Measurements from ENCODE around the gene RFXAP. TPM values are rescaled to one million over a fixed set of nuclear protein-coding genes. Genes with fewer than 3 reads are reported as not detected.
"Not testable (repeated sequence)": the region's sequence is repeated elsewhere in the genome, so short reads cannot be mapped to it uniquely, and the experiment has no call there.

The RFXAP gene
- total RNA-seq (2014; rRNA removed; shearing (Covaris generic); ENCODE audit: low replicate concordance) = 4.2 and 4.5 TPM in 2 replicates

DNA sequence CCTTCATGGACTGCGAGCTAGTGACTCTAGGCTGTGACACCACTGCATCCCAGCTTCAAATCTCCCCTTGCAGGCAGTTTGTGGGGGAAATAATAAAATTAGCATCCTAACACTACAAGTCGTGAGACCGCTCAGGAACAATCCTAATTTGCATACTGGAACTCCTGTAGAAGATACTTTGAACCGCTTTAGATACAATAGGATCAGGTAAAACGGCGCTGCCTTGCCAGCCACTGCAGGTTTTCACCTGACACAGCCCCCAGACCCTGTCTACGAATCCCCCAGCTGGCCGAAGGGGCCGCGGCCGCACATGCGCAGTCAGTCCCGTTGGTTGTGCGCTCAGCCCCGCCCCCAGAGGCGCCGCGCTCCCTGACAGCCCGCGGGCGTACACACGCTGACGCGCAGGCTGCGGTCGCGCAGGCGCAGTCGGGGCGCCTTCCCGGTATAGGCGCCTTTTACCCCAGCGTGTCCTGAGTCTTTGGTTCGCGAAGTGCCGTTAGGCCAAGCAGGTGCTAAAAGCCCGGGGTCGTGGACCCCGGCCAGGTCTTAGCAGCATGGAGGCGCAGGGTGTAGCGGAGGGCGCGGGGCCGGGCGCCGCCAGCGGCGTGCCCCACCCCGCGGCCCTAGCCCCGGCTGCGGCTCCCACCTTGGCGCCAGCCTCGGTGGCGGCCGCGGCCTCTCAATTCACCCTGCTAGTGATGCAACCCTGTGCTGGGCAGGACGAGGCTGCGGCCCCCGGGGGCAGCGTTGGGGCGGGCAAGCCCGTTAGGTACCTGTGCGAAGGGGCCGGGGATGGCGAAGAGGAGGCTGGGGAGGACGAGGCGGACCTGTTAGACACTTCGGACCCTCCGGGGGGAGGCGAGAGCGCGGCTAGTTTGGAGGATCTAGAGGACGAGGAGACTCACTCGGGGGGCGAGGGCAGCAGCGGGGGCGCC is at the start of gene RFXAP:
Gene RFXAP, plus strand, starts transcription at position 419 of the 935 bp plus-strand sequence. Its CDS starts 136 bp downstream, at position 555.
- in situ Hi-C loops (cut with HindIII; ENCODE audit: low pct_unique_long_range_greater_than_20kb, low sequenced_read_pairs) = no loop called here
- peak; percentile 69 for DNase-seq (ENCODE audit: low read depth)

DNA sequence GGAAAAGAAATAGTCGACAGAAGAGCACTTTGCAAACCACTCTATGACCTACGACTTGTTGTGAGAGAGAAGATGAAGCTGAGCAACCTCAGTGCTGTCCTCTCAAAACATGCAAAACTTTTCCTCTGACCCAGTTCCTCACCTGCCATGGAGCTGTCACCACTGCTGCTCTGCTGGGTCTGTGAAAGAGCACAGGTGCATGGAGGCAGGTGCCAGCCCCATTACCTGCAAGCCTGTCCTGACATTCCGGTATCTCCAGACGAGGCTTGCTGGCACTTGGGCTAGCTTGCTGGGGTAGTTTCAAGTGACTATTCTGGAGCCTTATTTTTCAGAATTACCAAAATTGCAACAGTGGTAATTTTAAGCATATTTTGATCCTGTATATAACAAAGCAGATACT is 49.5 kb upstream of the RFXAP start:
- in situ Hi-C loops (cut with HindIII; ENCODE audit: low pct_unique_long_range_greater_than_20kb, low sequenced_read_pairs) = no loop called here
- DNase-seq (ENCODE audit: low read depth) = no peak

DNA sequence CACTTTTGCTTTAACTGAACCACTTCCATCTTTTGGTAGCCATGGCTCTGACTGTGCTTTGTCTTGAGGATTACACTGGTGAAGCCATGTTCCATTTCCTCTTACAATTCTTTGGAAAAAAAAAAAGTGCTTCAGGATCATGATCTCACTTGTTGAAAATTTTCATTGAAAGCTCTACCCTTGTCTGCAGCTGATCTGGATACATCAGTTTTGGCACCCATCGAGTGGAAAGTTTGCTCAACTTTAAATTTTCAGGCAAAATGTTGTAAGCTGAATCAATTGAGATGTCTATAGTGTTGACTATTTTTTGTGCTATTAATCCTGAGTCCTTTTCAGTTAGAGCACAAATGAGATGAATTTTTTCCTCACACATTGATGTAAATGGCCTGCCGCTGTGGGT is 48.3 kb upstream of the RFXAP start:
- in situ Hi-C loops (cut with HindIII; ENCODE audit: low pct_unique_long_range_greater_than_20kb, low sequenced_read_pairs) = no loop called here
- DNase-seq (ENCODE audit: low read depth) = no peak

DNA sequence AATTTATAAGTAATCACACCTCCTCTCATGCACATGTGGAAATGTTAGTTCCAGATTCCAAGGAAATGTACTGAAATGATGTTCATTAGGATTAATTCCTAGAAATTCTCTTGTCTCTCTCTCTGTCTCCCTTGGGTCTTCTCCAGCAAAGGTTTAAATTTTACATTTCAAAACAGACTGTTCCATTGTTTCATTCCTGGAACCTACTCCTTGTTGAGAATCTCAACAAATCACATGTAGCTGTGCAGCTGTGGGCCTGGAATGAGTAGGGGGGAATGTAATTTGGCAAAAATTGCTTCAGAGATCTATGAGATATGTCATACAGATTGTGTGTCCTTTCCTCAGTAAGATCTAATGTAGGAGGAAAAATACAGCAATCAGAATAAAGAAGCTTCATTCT is 46.2 kb upstream of the RFXAP start:
- no peak for DNase-seq (ENCODE audit: low read depth)
- in situ Hi-C loops (cut with HindIII; ENCODE audit: low pct_unique_long_range_greater_than_20kb, low sequenced_read_pairs) = no loop called here

DNA sequence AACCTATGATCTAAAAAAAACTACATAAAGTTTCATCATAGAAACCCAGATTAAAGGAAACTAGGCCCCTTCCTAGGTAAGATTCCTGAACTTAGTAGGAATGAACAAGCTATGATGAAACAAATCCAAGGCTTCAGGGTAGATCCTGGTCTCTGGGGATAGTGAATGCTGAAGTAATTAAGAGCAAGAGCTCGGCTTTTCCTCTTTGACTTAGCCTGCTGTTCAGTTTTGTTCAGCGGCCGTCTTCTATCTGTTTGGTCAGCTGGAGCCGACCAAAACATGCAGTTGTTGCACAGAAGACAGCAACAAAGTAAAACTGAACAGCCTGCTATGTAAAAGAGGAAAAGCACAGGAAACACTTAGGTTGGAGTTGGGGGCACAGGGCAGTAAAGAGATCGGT is 44.1 kb upstream of the RFXAP start:
- in situ Hi-C loops (cut with HindIII; ENCODE audit: low pct_unique_long_range_greater_than_20kb, low sequenced_read_pairs) = no loop called here
- no peak for DNase-seq (ENCODE audit: low read depth)

- no peak for DNase-seq (ENCODE audit: low read depth)
- in situ Hi-C loops (cut with HindIII; ENCODE audit: low pct_unique_long_range_greater_than_20kb, low sequenced_read_pairs) = no loop called here
These were observed 42.8 kb upstream of the RFXAP start for GRCh38 chr13:36776175-36776574.

DNA sequence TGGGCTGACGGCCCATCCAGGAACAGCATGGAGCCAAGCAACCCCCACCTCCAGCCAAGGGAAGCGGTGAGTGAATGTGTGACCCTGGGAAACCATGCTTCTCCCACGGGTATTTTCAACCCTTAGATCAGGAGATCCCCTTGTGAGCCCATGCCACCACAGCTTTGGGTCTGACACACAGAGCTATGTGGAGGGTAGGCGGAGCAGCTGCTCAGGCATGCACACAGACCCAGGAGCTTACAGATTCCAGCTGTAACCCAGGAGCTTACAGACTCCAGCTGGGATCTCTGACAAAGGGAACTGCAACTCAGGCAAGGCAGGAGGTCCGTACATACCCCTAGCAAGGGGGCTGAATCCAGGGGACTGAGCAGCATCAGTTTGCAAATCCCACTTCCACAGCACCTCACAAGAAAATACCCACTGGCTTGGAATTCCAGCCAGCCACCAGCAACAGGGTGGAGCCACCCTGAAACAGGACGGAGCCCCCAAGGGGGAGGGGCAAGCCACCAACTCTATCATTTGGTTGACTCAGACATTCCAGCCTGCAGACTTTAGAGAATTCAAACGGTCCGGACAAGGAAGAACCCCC is 40.8 kb upstream of the RFXAP start:
- peak; percentile 61 for DNase-seq (ENCODE audit: low read depth)
- in situ Hi-C loops (cut with HindIII; ENCODE audit: low pct_unique_long_range_greater_than_20kb, low sequenced_read_pairs) = no loop called here

DNA sequence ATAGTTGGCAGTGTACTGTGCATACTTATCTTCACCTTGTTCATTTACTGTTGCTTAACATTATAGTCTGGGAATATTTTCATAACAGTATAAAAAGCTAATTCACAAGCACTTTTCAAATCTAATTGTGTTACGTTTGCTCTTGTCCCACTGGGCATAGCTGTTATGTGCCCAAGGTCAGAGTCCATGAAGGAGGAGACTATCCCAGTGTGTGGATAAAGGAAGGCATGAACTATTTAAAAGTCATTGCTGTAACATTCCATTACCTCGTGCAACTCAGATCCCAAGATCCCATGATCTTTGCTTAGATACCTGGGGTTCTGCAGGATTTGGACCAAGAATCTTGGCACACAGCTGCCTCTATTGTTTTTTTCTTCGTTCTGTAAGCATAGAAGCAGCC is 35.1 kb upstream of the RFXAP start:
- in situ Hi-C loops (cut with HindIII; ENCODE audit: low pct_unique_long_range_greater_than_20kb, low sequenced_read_pairs) = no loop called here
- no peak for DNase-seq (ENCODE audit: low read depth)

- in situ Hi-C loops (cut with HindIII; ENCODE audit: low pct_unique_long_range_greater_than_20kb, low sequenced_read_pairs); DNase-seq (ENCODE audit: low read depth): not testable (repeated sequence)
These were observed 32.8 kb upstream of the RFXAP start for GRCh38 chr13:36786175-36786574.

- peak; percentile 44 for DNase-seq (ENCODE audit: low read depth)
- in situ Hi-C loops (cut with HindIII; ENCODE audit: low pct_unique_long_range_greater_than_20kb, low sequenced_read_pairs) = no loop called here
These were observed 31.8 kb upstream of the RFXAP start for GRCh38 chr13:36787181-36787580.

DNA sequence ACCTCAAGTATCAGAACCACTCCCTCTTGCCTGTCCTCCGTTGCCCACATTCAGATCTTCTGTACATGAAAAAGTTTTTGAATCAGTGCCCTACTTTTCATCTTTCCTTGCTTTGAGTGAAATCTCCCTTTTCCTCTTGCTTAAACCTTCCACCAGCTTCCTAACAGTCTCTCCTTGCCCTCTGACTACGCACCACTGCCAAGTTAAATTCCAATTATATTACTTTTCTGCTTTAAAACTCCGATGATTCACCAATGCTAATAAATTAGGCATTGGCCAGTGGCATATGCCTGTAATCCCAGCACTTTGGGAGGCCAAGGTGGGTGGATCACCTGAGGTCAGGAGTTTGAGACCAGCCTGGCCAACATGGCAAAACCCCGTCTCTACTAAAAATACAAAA is 30.7 kb upstream of the RFXAP start:
- DNase-seq (ENCODE audit: low read depth) = peak; percentile 52
- in situ Hi-C loops (cut with HindIII; ENCODE audit: low pct_unique_long_range_greater_than_20kb, low sequenced_read_pairs) = no loop called here

DNA sequence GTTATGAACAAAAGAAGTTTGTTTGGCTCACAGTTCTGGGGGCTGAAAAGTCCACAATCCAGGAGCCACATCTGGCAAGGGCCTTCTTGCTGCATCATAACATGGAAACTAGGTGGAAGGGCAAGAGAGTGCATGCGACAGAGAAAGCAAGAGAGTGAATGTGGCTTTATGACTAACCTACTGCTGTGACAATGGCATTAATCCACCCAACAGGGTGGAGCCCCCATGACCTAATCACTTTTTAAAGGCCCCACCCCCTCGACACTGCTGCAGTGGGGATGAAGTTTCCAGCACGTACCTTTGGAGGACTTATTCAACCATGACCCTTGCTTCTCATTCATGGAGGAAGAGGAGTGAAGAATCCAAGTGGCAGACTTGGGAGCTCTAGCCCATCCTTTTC is 30.0 kb upstream of the RFXAP start:
- in situ Hi-C loops (cut with HindIII; ENCODE audit: low pct_unique_long_range_greater_than_20kb, low sequenced_read_pairs) = no loop called here
- peak; percentile 91 for DNase-seq (ENCODE audit: low read depth)

- no peak for DNase-seq (ENCODE audit: low read depth)
- in situ Hi-C loops (cut with HindIII; ENCODE audit: low pct_unique_long_range_greater_than_20kb, low sequenced_read_pairs) = no loop called here
These were observed 29.3 kb upstream of the RFXAP start for GRCh38 chr13:36789730-36790129.

DNA sequence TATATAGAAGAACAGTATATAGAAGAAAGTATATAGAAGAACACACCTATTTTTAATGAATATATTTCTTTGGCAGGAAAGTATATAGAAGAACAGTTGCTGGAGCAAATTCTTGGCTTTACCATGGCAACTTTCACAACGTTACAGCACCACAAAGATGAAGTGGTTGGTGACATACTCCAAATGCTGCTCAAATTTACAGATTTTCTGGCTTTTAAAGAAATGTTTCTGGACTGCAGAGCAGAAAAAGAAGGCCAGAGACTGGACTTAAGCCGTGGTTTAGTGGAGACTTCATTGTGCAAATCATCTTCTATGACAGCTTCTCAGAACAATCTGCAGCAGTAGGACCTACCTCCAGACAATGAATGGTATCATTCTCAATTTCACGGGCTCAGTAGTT is 24.3 kb upstream of the RFXAP start:
- no peak for DNase-seq (ENCODE audit: low read depth)
- in situ Hi-C loops (cut with HindIII; ENCODE audit: low pct_unique_long_range_greater_than_20kb, low sequenced_read_pairs) = no loop called here

GRCh38 chr13:36795463-36795862 is 23.6 kb upstream of the RFXAP start:
- DNase-seq (ENCODE audit: low read depth) = no peak
- in situ Hi-C loops (cut with HindIII; ENCODE audit: low pct_unique_long_range_greater_than_20kb, low sequenced_read_pairs) = no loop called here

- no peak for DNase-seq (ENCODE audit: low read depth)
- in situ Hi-C loops (cut with HindIII; ENCODE audit: low pct_unique_long_range_greater_than_20kb, low sequenced_read_pairs) = no loop called here
These were observed 23.0 kb upstream of the RFXAP start for GRCh38 chr13:36796052-36796451.

GRCh38 chr13:36801035-36801434 is 18.0 kb upstream of the RFXAP start:
- peak; percentile 70 for DNase-seq (ENCODE audit: low read depth)
- in situ Hi-C loops (cut with HindIII; ENCODE audit: low pct_unique_long_range_greater_than_20kb, low sequenced_read_pairs) = no loop called here

GRCh38 chr13:36804588-36804987 is 14.4 kb upstream of the RFXAP start:
- in situ Hi-C loops (cut with HindIII; ENCODE audit: low pct_unique_long_range_greater_than_20kb, low sequenced_read_pairs) = no loop called here

DNA sequence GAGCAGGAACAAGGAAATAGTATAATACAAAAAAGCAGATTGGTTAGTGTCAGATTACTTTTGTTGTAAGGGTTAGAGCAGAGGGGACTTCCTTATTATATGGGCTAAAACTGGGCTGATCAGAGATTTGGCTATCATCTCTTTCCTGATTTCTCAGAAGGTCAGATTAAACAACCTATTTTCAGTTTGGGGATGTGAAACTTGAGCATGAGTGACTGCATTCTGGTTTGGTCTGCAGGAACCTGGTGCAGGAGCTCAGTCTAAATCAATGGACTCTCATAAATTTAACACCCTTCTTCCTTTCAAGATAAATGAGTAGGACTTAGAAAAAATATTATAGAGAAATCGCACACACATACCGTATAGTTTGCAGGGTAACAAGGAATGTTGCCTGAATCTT is 12.9 kb upstream of the RFXAP start:
- in situ Hi-C loops (cut with HindIII; ENCODE audit: low pct_unique_long_range_greater_than_20kb, low sequenced_read_pairs) = no loop called here
- no peak for DNase-seq (ENCODE audit: low read depth)

More at GRCh38 chr13:36804588-36804987, 14.4 kb upstream of the RFXAP start:
- DNase-seq (ENCODE audit: low read depth) = no peak

DNA sequence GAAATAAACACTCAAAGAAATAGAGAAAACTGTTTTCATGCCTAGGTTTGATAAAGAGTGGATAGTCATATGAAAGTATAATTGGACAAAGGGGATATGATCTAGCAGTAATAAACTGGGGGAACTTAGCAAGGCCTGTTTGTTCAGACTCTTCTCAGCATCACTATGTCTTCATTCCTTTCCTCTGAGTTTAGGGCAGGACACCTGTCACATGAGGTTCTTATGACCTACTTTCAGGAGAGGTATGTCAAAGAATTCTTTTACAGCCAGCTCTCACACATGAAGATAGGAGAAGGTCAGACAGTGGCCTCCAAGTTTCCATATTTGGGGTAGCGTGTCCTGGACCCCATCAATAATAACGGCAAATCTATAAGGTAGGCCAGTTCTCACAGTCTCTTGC is 11.4 kb upstream of the RFXAP start:
- no peak for DNase-seq (ENCODE audit: low read depth)
- in situ Hi-C loops (cut with HindIII; ENCODE audit: low pct_unique_long_range_greater_than_20kb, low sequenced_read_pairs) = no loop called here

Measured in Caki2 (cell line).